HG03571 (cell line): ENCODE data around the gene UNG.
"Not testable (repeated sequence)": the region's sequence is repeated elsewhere in the genome, so short reads cannot be mapped to it uniquely, and the experiment has no call there.

ENCODE experiments used
- ATAC-seq: cut with Tn5 transposase; IDR thresholded peaks from one replicate; pipeline ENCODE4 v1.9.1; 2021; ENCODE audit not compliant: unreplicated experiment

Gene UNG

GRCh38 chr12:109120557-109120956, 23.2 kb downstream of the UNG start:
- ATAC-seq, result no peak

GRCh38 chr12:109121346-109121880, 24.0 kb downstream of the UNG start:
- ATAC-seq, result no peak

- no peak for ATAC-seq
Measured at GRCh38 chr12:109124878-109125648, 27.7 kb downstream of the UNG start.

- ATAC-seq, result no peak
Measured at GRCh38 chr12:109125791-109126190, 28.4 kb downstream of the UNG start.

- no peak for ATAC-seq
Measured at GRCh38 chr12:109126784-109127183, 29.4 kb downstream of the UNG start.

- no peak for ATAC-seq
Measured at GRCh38 chr12:109127533-109128242, 30.3 kb downstream of the UNG start.

- ATAC-seq, result no peak
Measured at GRCh38 chr12:109130297-109131153, 33.1 kb downstream of the UNG start.

GRCh38 chr12:109131154-109132050, 34.0 kb downstream of the UNG start:
- no peak for ATAC-seq

- no peak for ATAC-seq
Measured at GRCh38 chr12:109134186-109134917, 37.0 kb downstream of the UNG start.

GRCh38 chr12:109137055-109137454, 39.7 kb downstream of the UNG start:
- ATAC-seq, result no peak

- ATAC-seq, result no peak
Measured at GRCh38 chr12:109139360-109139759, 42.0 kb downstream of the UNG start.

- no peak for ATAC-seq
Measured at GRCh38 chr12:109139791-109140190, 42.4 kb downstream of the UNG start.

- ATAC-seq, result no peak
Measured at GRCh38 chr12:109140560-109140959, 43.2 kb downstream of the UNG start.

- ATAC-seq, result no peak
Measured at GRCh38 chr12:109144224-109144623, 46.8 kb downstream of the UNG start.

GRCh38 chr12:109147126-109147525, 49.7 kb downstream of the UNG start:
- not testable (repeated sequence) for ATAC-seq

- ATAC-seq, result no peak
Measured at GRCh38 chr12:109147954-109148353, 50.6 kb downstream of the UNG start.

GRCh38 chr12:109150124-109150640, 52.8 kb downstream of the UNG start:
- ATAC-seq, result no peak

GRCh38 chr12:109151457-109151856, 54.1 kb downstream of the UNG start:
- ATAC-seq, result no peak

- no peak for ATAC-seq
Measured at GRCh38 chr12:109153821-109154441, 56.5 kb downstream of the UNG start.
